Thoracic aorta (tissue), 2 donors: ENCODE results near the gene MTM1. TPM values are rescaled to one million over a fixed set of nuclear protein-coding genes. Genes with fewer than 3 reads are reported as not detected.

Experiments
- ATAC-seq: fragments of 150-250 bp; one replicate; pipeline ENCODE4 v1.8.0; 2017; ENCODE audit warnings: low read depth; ENCODE audit not compliant: insufficient number of reproducible peaks, low FRiP score
- DNase-seq: peaks from one replicate; pipeline ENCODE4 v3.0.0-alpha.2; 2020; ENCODE audit warnings: low spot score
- H3K27ac ChIP-seq, 2 donors: fragments of 200-600 bp; sonication (generic); 1 replicate in 1 of 2; 2 replicates in 1 of 2; pipeline ENCODE4 v1.5.1; 2016; ENCODE audit warnings: mild to moderate bottlenecking in 2 of 2, moderate library complexity in 2 of 2
- H3K27me3 ChIP-seq: fragments of 200-600 bp; sonication (generic); replicated peaks from 2 replicates; pipeline ENCODE4 v1.6.0; 2016; ENCODE audit warnings: mild to moderate bottlenecking; ENCODE audit not compliant: insufficient read depth
- H3K36me3 ChIP-seq: fragments of 200-600 bp; sonication (generic); one replicate; pipeline ENCODE4 v1.5.1; 2016
- H3K4me1 ChIP-seq, 2 donors: fragments of 200-600 bp; sonication (generic); 1 replicate in 1 of 2; 2 replicates in 1 of 2; pipeline versions ENCODE4 v1.5.1 to v1.6.0; 2016; ENCODE audit warnings: low read depth in 2 of 2, mild to moderate bottlenecking in 1 of 2; ENCODE audit not compliant: control insufficient read depth in 1 of 2
- H3K4me3 ChIP-seq: fragments of 200-600 bp; sonication (generic); 2 replicates; pipeline ENCODE4 v1.5.1; 2016; ENCODE audit warnings: mild to moderate bottlenecking
- H3K9me3 ChIP-seq: fragments of 200-600 bp; sonication (generic); 2 replicates; pipeline ENCODE4 v1.5.1; 2016
- CTCF ChIP-seq: fragments of 200-600 bp; sonication (generic); IDR thresholded peaks from one replicate; pipeline ENCODE4 v1.5.1; 2019; ENCODE audit warnings: antibody characterized with exemption
- total RNA-seq, 2 donors: library from RNA; depleted of rRNA; stranded (reverse); fragments of >200 nt; gene quantifications; one replicate each; pipeline versions ENCODE4 v1.1.0 to v1.2.3, GENCODE V29; 2016

MTM1 gene
- total RNA-seq, 2 donors from 2014 or later = 18.8 to 21.4 TPM

- ATAC-seq (no peak), DNase-seq (no peak)
- Histone ChIP-seq H3K9me3 (no peaks in the 10 kb centered on the region), H3K27ac (peak overlapping the region in 1 of 2 donors; percentile 94), H3K36me3 (no peaks in the 10 kb centered on the region), H3K27me3 (no peaks in the 10 kb centered on the region), H3K4me3 (peak overlapping the region; percentile 82), H3K4me1 (peaks cover 7 to 16% of the 10 kb centered on the region in 2 donors)
- TF ChIP-seq CTCF = no peak
Observed at GRCh38 chrX:150694738-150695410, 126.5 kb downstream of the MTM1 start.

- ATAC-seq = no peak
- H3K4me3 ChIP-seq = no peak overlapping the region
- peaks cover 7 to 16% of the 10 kb centered on the region in 2 donors for H3K4me1 ChIP-seq
- DNase-seq = no peak
- TF ChIP-seq CTCF = no peak
- peak overlapping the region in 1 of 2 donors; percentile 8 for H3K27ac ChIP-seq
- no peaks in the 10 kb centered on the region for H3K36me3 ChIP-seq
- H3K9me3 ChIP-seq = no peaks in the 10 kb centered on the region
- H3K27me3 ChIP-seq = no peaks in the 10 kb centered on the region
Observed at GRCh38 chrX:150696331-150696730, 127.9 kb downstream of the MTM1 start.

GRCh38 chrX:150696866-150697265, 128.4 kb downstream of the MTM1 start:
- TF ChIP-seq CTCF = no peak
- Histone ChIP-seq H3K4me3 (no peak overlapping the region), H3K27me3 (no peaks in the 10 kb centered on the region), H3K4me1 (peaks cover 7 to 16% of the 10 kb centered on the region in 2 donors), H3K36me3 (no peaks in the 10 kb centered on the region), H3K9me3 (no peaks in the 10 kb centered on the region), H3K27ac (no peak overlapping the region)
- ATAC-seq (no peak), DNase-seq (no peak)

- no peaks in the 10 kb centered on the region for H3K27me3 ChIP-seq
- TF ChIP-seq CTCF = no peak
- no peak for ATAC-seq
Observed at GRCh38 chrX:150697641-150698040, 129.2 kb downstream of the MTM1 start.

GRCh38 chrX:150698981-150699380, 130.6 kb downstream of the MTM1 start:
- no peak overlapping the region for H3K27ac ChIP-seq
- H3K36me3 ChIP-seq = no peaks in the 10 kb centered on the region
- no peak for DNase-seq
- H3K4me3 ChIP-seq = no peak overlapping the region
- ATAC-seq = no peak
- TF ChIP-seq CTCF = no peak
- peaks cover 7 to 22% of the 10 kb centered on the region in 2 donors for H3K4me1 ChIP-seq
- H3K27me3 ChIP-seq = no peaks in the 10 kb centered on the region
- no peaks in the 10 kb centered on the region for H3K9me3 ChIP-seq

More at GRCh38 chrX:150697641-150698040, 129.2 kb downstream of the MTM1 start:
- Histone ChIP-seq H3K27ac (no peak overlapping the region), H3K4me3 (no peak overlapping the region), H3K9me3 (no peaks in the 10 kb centered on the region), H3K4me1 (peaks cover 7 to 10% of the 10 kb centered on the region in 2 donors), H3K36me3 (no peaks in the 10 kb centered on the region)
- no peak for DNase-seq
